Midbrain (tissue), 1 donor: Measurements from ENCODE around the gene TMED10.
"Not testable (repeated sequence)": the region's sequence is repeated elsewhere in the genome, so short reads cannot be mapped to it uniquely, and the experiment has no call there.

Source experiments
- DNase-seq: peaks from one replicate; lab custom pipeline; 2025; lab: John Stamatoyannopoulos, UW

The TMED10 gene

GRCh38 chr14:75190023-75190422 lies 13.6 kb upstream of the TMED10 start:
- DNase-seq: no peak

GRCh38 chr14:75188520-75189268 lies 12.3 kb upstream of the TMED10 start:
- peak; percentile 31 for DNase-seq

GRCh38 chr14:75188086-75188485 lies 11.7 kb upstream of the TMED10 start:
- no peak for DNase-seq

- DNase-seq: no peak
Observed at GRCh38 chr14:75186953-75187352, 10.5 kb upstream of the TMED10 start.

GRCh38 chr14:75185251-75186040 lies 9.0 kb upstream of the TMED10 start:
- no peak for DNase-seq

GRCh38 chr14:75184492-75184891 lies 8.1 kb upstream of the TMED10 start:
- DNase-seq: no peak

- no peak for DNase-seq
Observed at GRCh38 chr14:75184039-75184438, 7.6 kb upstream of the TMED10 start.

GRCh38 chr14:75183225-75183624 lies 6.8 kb upstream of the TMED10 start:
- no peak for DNase-seq

- DNase-seq: no peak
Observed at GRCh38 chr14:75182821-75183220, 6.4 kb upstream of the TMED10 start.

- DNase-seq: not testable (repeated sequence)
Observed at GRCh38 chr14:75182163-75182562, 5.8 kb upstream of the TMED10 start.

- DNase-seq: no peak
Observed at GRCh38 chr14:75181293-75182062, 5.1 kb upstream of the TMED10 start.

GRCh38 chr14:75175677-75176141 lies 703 bp downstream of the TMED10 start:
- no peak for DNase-seq

GRCh38 chr14:75174066-75174465 lies 2.3 kb downstream of the TMED10 start:
- DNase-seq: no peak

- no peak for DNase-seq
Observed at GRCh38 chr14:75170772-75171171, 5.6 kb downstream of the TMED10 start.

GRCh38 chr14:75168586-75169335 lies 7.7 kb downstream of the TMED10 start:
- no peak for DNase-seq

GRCh38 chr14:75167325-75167724 lies 9.1 kb downstream of the TMED10 start:
- DNase-seq: no peak

GRCh38 chr14:75165586-75166391 lies 10.6 kb downstream of the TMED10 start:
- DNase-seq: peak; percentile 82

- no peak for DNase-seq
Observed at GRCh38 chr14:75164809-75165208, 11.6 kb downstream of the TMED10 start.

- DNase-seq: no peak
Observed at GRCh38 chr14:75163677-75164076, 12.7 kb downstream of the TMED10 start.

GRCh38 chr14:75162631-75163030 lies 13.8 kb downstream of the TMED10 start:
- DNase-seq: no peak
